Neuronal stem cell (in vitro differentiated cells): ENCODE data around the gene SERINC3.

Source experiments
- DNase-seq: peaks from one replicate; pipeline ENCODE4 v3.0.0-alpha.2; 2013; ENCODE audit warnings: low spot score
- H2AFZ ChIP-seq: one replicate; pipeline ENCODE4 v1.6.1; 2013; ENCODE audit warnings: mild to moderate bottlenecking, low read length, inconsistent platforms
- H2AK5ac ChIP-seq: 2 replicates; pipeline ENCODE4 v1.6.1; 2013; ENCODE audit warnings: low read depth, mild to moderate bottlenecking, inconsistent platforms, low read length, moderate library complexity, mixed read lengths
- H2BK120ac ChIP-seq: 2 replicates; pipeline ENCODE4 v1.6.1; 2013; ENCODE audit warnings: low read depth, mild to moderate bottlenecking, inconsistent platforms, low read length, moderate library complexity, mixed read lengths
- H2BK12ac ChIP-seq: one replicate; pipeline ENCODE4 v1.6.1; 2013; ENCODE audit warnings: low read length, inconsistent platforms
- H2BK15ac ChIP-seq: 2 replicates; pipeline ENCODE4 v1.6.1; 2013; ENCODE audit warnings: mild to moderate bottlenecking, low read length, inconsistent platforms, mixed read lengths
- H2BK5ac ChIP-seq: one replicate; pipeline ENCODE4 v1.6.1; 2013; ENCODE audit warnings: inconsistent platforms, mild to moderate bottlenecking, low read length, moderate library complexity
- H3K14ac ChIP-seq: one replicate; pipeline ENCODE4 v1.6.1; 2013; ENCODE audit warnings: low read length, inconsistent platforms
- H3K18ac ChIP-seq: 2 replicates; pipeline ENCODE4 v1.6.1; 2013; ENCODE audit warnings: low read length, inconsistent platforms
- H3K23ac ChIP-seq: 2 replicates; pipeline ENCODE4 v1.6.1; 2013; ENCODE audit warnings: low read depth, mild to moderate bottlenecking, mixed read lengths, low read length, inconsistent platforms; ENCODE audit not compliant: poor library complexity
- H3K27ac ChIP-seq: replicated peaks from 3 replicates; pipeline ENCODE4 v1.5.1; 2013; ENCODE audit warnings: low read length, inconsistent platforms
- H3K27me3 ChIP-seq, 3 experiments: 2 replicates each; pipeline ENCODE4 v1.6.1; 2013; ENCODE audit warnings: low read length in 3 of 3, mild to moderate bottlenecking in 2 of 3, inconsistent platforms in 1 of 3, low read depth in 1 of 3, mixed read lengths in 1 of 3, moderate library complexity in 1 of 3; ENCODE audit not compliant: control insufficient read depth in 3 of 3, insufficient read depth in 3 of 3
- H3K36me3 ChIP-seq, 2 donors: replicated peaks in 1 of 2; 2 replicates each; pipeline ENCODE4 v1.6.1; 2013; ENCODE audit warnings: low read length in 2 of 2; ENCODE audit not compliant: control insufficient read depth in 2 of 2, insufficient read depth in 2 of 2
- H3K4ac ChIP-seq: 2 replicates; pipeline ENCODE4 v1.6.1; 2013; ENCODE audit warnings: inconsistent platforms, mild to moderate bottlenecking, low read length, moderate library complexity
- H3K4me1 ChIP-seq, 2 donors: 1 replicate in 1 of 2; 2 replicates in 1 of 2; pipeline ENCODE4 v1.6.1; 2013; ENCODE audit warnings: low read length in 2 of 2, low read depth in 1 of 2; ENCODE audit not compliant: control insufficient read depth in 2 of 2, insufficient read depth in 1 of 2
- H3K4me2 ChIP-seq: one replicate; pipeline ENCODE4 v1.6.1; 2013; ENCODE audit warnings: mild to moderate bottlenecking, low read length, inconsistent platforms; ENCODE audit not compliant: insufficient read depth, poor library complexity, severe bottlenecking
- H3K4me3 ChIP-seq, 2 donors: 2 replicates each; pipeline ENCODE4 v1.5.1; 2013; ENCODE audit warnings: low read length in 2 of 2, mild to moderate bottlenecking in 2 of 2, inconsistent platforms in 1 of 2, moderate library complexity in 1 of 2
- H3K79me1 ChIP-seq: one replicate; pipeline ENCODE4 v1.6.1; 2013; ENCODE audit warnings: low read depth, mild to moderate bottlenecking, inconsistent platforms, low read length, moderate library complexity
- H3K9ac ChIP-seq: one replicate; pipeline ENCODE4 v1.6.1; 2013; ENCODE audit warnings: mild to moderate bottlenecking, low read depth, low read length, inconsistent platforms; ENCODE audit not compliant: poor library complexity
- H3K9me3 ChIP-seq, 2 donors: replicated peaks in 1 of 2; 2 replicates each; pipeline versions ENCODE3 to v1.6.1; 2013; ENCODE audit warnings: low read length in 2 of 2, mild to moderate bottlenecking in 2 of 2, inconsistent platforms in 1 of 2, low read depth in 1 of 2, mixed read lengths in 1 of 2, moderate library complexity in 1 of 2; ENCODE audit not compliant: control insufficient read depth in 2 of 2, insufficient read depth in 1 of 2
- H4K8ac ChIP-seq: one replicate; pipeline ENCODE4 v1.6.1; 2013; ENCODE audit warnings: low read depth, mild to moderate bottlenecking, inconsistent platforms, low read length, moderate library complexity
- H4K91ac ChIP-seq: one replicate; pipeline ENCODE4 v1.6.1; 2013; ENCODE audit warnings: low read length, low read depth, mild to moderate bottlenecking, inconsistent platforms; ENCODE audit not compliant: poor library complexity
- WGBS, 2 donors: extraction: QIAGEN DNeasy Blood & Tissue Kit; methylation state at CpG; one replicate each; pipeline ENCODE4 v1.1.7; 2013; ENCODE audit warnings: missing lambda C conversion rate in 2 of 2, mixed read lengths in 1 of 2; ENCODE audit not compliant: insufficient read length in 2 of 2, insufficient replicate concordance in 1 of 2; ENCODE audit errors: extremely low coverage in 2 of 2; 5-methylcytosine and 5-hydroxymethylcytosine counted together

SERINC3 gene

GRCh38 chr20:44528309-44528708, 6.4 kb upstream of the SERINC3 start:
- DNase-seq = no peak
- Histone ChIP-seq H2BK15ac (no peak overlapping the region), H4K8ac (no peak overlapping the region), H3K4me1 (peaks cover 7 to 11% of the 10 kb centered on the region in 2 donors), H3K79me1 (no peaks in the 10 kb centered on the region), H2AFZ (no peak overlapping the region), H3K4me2 (no peak overlapping the region), H3K9me3 (no peaks in the 10 kb centered on the region), H2BK12ac (no peak overlapping the region), H2AK5ac (no peak overlapping the region), H2BK120ac (no peak overlapping the region), H3K9ac (no peak overlapping the region), H3K36me3 (no peaks in the 10 kb centered on the region), H3K23ac (no peak overlapping the region), H3K4ac (no peak overlapping the region), H3K14ac (no peak overlapping the region), H2BK5ac (no peak overlapping the region), H3K4me3 (no peak overlapping the region), H3K27ac (no peak overlapping the region), H3K18ac (no peak overlapping the region), H3K27me3 (no peaks in the 10 kb centered on the region), H4K91ac (no peak overlapping the region)
- no CpG with 5 or more reads among the region's 6 CpGs for WGBS, 2 donors

- no peak overlapping the region for H3K18ac ChIP-seq
- no peak overlapping the region for H3K23ac ChIP-seq
- H3K4me3 ChIP-seq = no peak overlapping the region
- H2BK12ac ChIP-seq = no peak overlapping the region
- no peak overlapping the region for H3K27ac ChIP-seq
- H2AFZ ChIP-seq = no peak overlapping the region
- H3K14ac ChIP-seq = no peak overlapping the region
- whole genome bisulfite sequencing, 2 donors = no CpG with 5 or more reads among the region's 4 CpGs
- H2BK120ac ChIP-seq = no peak overlapping the region
- no peak overlapping the region for H3K4ac ChIP-seq
- peaks cover 6 to 11% of the 10 kb centered on the region in 2 donors for H3K4me1 ChIP-seq
- H4K8ac ChIP-seq = no peak overlapping the region
- H2BK5ac ChIP-seq = no peak overlapping the region
- no peaks in the 10 kb centered on the region for H3K79me1 ChIP-seq
- no peaks in the 10 kb centered on the region for H3K27me3 ChIP-seq
- H2BK15ac ChIP-seq = no peak overlapping the region
- H3K9me3 ChIP-seq = no peaks in the 10 kb centered on the region
- H2AK5ac ChIP-seq = no peak overlapping the region
- no peak overlapping the region for H3K4me2 ChIP-seq
- no peaks in the 10 kb centered on the region for H3K36me3 ChIP-seq
- no peak for DNase-seq
- H4K91ac ChIP-seq = no peak overlapping the region
- no peak overlapping the region for H3K9ac ChIP-seq
Observed at GRCh38 chr20:44527716-44528199, 5.9 kb upstream of the SERINC3 start.

- H3K79me1 ChIP-seq = no peaks in the 10 kb centered on the region
- H3K9me3 ChIP-seq = no peaks in the 10 kb centered on the region
- H2BK5ac ChIP-seq = no peak overlapping the region
- H4K8ac ChIP-seq = no peak overlapping the region
- no peak overlapping the region for H2AK5ac ChIP-seq
- H3K9ac ChIP-seq = no peak overlapping the region
- H4K91ac ChIP-seq = no peak overlapping the region
- H3K4ac ChIP-seq = no peak overlapping the region
- WGBS, 2 donors = no CpG with 5 or more reads among the region's 6 CpGs
- H3K36me3 ChIP-seq = no peaks in the 10 kb centered on the region
- H3K14ac ChIP-seq = no peak overlapping the region
- H3K4me3 ChIP-seq = no peak overlapping the region
- H2AFZ ChIP-seq = no peak overlapping the region
- H3K4me2 ChIP-seq = no peak overlapping the region
- no peak for DNase-seq
- no peak overlapping the region for H3K27ac ChIP-seq
- H3K18ac ChIP-seq = no peak overlapping the region
- H2BK120ac ChIP-seq = no peak overlapping the region
- no peak overlapping the region for H2BK15ac ChIP-seq
- peaks cover 3 to 5% of the 10 kb centered on the region in 2 donors for H3K4me1 ChIP-seq
- no peak overlapping the region for H3K23ac ChIP-seq
- H2BK12ac ChIP-seq = no peak overlapping the region
- no peaks in the 10 kb centered on the region for H3K27me3 ChIP-seq
Observed at GRCh38 chr20:44526129-44526528, 4.3 kb upstream of the SERINC3 start.

- no peak for DNase-seq
- H3K4me2 ChIP-seq = no peak overlapping the region
- WGBS, 2 donors = no CpG with 5 or more reads among the region's 4 CpGs
- H3K9me3 ChIP-seq = no peaks in the 10 kb centered on the region
- H4K91ac ChIP-seq = no peak overlapping the region
- H2BK5ac ChIP-seq = no peak overlapping the region
- peak overlapping the region; percentile 93 for H2AFZ ChIP-seq
- no peak overlapping the region for H2BK12ac ChIP-seq
- H3K79me1 ChIP-seq = peaks cover 2% of the 10 kb centered on the region
- no peak overlapping the region for H3K4me3 ChIP-seq
- H3K23ac ChIP-seq = no peak overlapping the region
- H2BK15ac ChIP-seq = no peak overlapping the region
- H3K9ac ChIP-seq = no peak overlapping the region
- peaks cover 7 to 14% of the 10 kb centered on the region in 2 donors for H3K4me1 ChIP-seq
- H3K27ac ChIP-seq = no peak overlapping the region
- no peak overlapping the region for H2BK120ac ChIP-seq
- no peak overlapping the region for H3K18ac ChIP-seq
- no peak overlapping the region for H2AK5ac ChIP-seq
- H3K27me3 ChIP-seq = no peaks in the 10 kb centered on the region
- H4K8ac ChIP-seq = no peak overlapping the region
- H3K36me3 ChIP-seq = peaks cover 0 to 2% of the 10 kb centered on the region in 2 donors
- no peak overlapping the region for H3K14ac ChIP-seq
- no peak overlapping the region for H3K4ac ChIP-seq
Observed at GRCh38 chr20:44523746-44524145, 1.9 kb upstream of the SERINC3 start.
